Amygdala (tissue), 56 donors: ENCODE results near the gene AGFG2.
"Not testable (repeated sequence)": the region's sequence is repeated elsewhere in the genome, so short reads cannot be mapped to it uniquely, and the experiment has no call there.

Source experiments
- DNase-seq, 56 donors: peaks; one replicate each; lab custom pipeline; 2025; lab: John Stamatoyannopoulos, UW

Gene AGFG2

GRCh38 chr7:100519580-100519979 is 19.4 kb upstream of the AGFG2 start:
- no peak for DNase-seq

GRCh38 chr7:100520138-100520537 is 18.9 kb upstream of the AGFG2 start:
- no peak for DNase-seq

- no peak for DNase-seq
Observed at GRCh38 chr7:100521076-100521475, 17.9 kb upstream of the AGFG2 start.

DNA sequence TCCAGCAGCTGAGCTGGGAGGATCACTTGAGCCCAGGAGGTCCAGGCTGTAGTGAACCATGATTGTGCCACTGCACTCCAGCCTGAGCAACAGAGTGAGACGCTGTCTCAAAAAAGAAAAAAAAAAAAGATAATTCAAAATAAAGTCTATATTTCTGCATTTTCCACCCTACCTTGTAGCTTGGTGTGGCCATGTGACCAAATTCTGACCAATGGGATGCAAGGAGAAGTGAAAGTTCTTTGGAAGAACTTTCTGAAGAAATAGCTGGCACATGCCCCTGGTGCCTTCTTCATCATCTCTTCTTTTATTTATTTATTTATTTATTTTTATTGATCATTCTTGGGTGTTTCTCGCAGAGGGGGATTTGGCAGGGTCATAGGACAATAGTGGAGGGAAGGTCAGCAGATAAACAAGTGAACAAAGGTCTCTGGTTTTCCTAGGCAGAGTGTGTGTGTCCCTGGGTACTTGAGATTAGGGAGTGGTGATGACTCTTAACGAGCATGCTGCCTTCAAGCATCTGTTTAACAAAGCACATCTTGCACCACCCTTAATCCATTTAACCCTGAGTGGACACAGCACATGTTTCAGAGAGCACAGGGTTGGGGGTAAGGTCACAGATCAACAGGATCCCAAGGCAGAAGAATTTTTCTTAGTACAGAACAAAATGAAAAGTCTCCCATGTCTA is 17.0 kb upstream of the AGFG2 start:
- not testable (repeated sequence) for DNase-seq

GRCh38 chr7:100523192-100523591 is 15.8 kb upstream of the AGFG2 start:
- DNase-seq, result not testable (repeated sequence)

GRCh38 chr7:100528108-100528866 is 10.7 kb upstream of the AGFG2 start:
- not testable (repeated sequence) for DNase-seq

GRCh38 chr7:100532165-100533022 is 6.6 kb upstream of the AGFG2 start:
- no peak for DNase-seq

DNA sequence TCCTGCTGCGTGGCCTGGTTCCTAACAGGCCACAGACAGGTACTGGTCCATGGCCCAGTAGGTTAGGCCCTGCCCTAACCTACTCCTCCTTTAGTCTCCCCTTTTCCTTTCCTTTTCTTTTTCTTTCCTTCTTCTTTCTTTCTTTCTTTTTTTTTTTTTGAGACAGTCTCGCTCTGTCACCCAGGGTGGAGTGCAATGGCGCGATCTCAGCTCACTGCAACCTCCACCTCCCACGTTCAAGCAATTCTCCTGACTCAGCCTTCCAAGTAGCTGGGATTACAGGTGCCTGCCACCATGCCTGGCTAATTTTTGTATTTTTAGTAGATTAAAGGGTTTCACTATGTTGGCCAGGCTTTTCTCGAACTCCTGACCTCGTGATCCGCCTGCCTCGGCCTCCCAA is 3.0 kb upstream of the AGFG2 start:
- not testable (repeated sequence) for DNase-seq

DNA sequence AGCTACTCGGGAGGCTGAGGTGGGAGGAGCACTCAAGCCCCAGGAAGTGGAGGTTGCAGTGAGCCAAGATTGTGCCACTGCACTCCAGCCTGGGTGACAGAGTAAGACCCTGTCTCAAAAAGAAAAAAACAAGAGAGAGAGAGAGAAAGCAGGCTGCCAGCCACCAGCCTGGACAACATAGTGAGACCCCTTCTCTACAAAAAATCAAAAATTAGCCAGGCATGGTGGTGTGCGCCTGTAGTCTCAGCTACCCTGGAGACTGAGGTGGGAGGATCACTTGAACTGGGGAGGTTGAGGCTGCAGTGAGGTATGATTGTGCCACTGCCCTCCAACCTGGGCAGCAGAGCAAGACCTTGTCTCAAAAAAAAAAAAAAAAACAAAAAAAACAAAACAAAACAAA is 2.3 kb upstream of the AGFG2 start:
- not testable (repeated sequence) for DNase-seq

- no peak for DNase-seq
Observed at GRCh38 chr7:100538348-100538653, 702 bp upstream of the AGFG2 start.

DNA sequence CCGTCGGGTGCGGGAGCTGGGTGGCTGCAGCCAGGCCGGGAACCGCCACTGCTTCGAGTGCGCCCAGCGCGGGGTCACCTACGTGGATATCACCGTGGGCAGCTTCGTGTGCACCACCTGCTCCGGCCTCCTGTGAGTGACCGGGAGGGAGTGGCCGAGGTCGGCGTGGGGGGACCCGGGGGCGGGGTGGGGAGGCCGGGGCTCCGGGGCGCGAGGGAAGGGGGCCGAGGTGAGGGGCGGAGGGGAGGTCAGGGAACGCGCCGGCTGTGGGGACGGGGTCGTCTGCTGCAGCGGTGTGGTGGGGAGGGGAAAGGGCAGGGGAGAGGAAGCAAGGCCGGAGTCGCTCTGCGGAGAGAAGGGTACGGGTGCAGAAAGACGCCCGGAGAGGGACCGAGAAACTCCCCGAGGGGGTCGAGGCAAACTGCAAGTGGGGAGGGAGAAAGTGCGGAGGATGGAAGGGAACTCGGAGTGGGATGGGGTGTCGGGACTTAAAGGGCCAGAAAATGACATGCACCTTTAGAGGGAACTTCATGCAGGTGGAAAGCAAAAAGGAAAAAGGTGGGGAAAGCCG is 518 bp downstream of the AGFG2 start:
- peak in 1 of 56 donors; percentile 41 for DNase-seq

- no peak for DNase-seq
Observed at GRCh38 chr7:100540073-100540723, 1.2 kb downstream of the AGFG2 start.

DNA sequence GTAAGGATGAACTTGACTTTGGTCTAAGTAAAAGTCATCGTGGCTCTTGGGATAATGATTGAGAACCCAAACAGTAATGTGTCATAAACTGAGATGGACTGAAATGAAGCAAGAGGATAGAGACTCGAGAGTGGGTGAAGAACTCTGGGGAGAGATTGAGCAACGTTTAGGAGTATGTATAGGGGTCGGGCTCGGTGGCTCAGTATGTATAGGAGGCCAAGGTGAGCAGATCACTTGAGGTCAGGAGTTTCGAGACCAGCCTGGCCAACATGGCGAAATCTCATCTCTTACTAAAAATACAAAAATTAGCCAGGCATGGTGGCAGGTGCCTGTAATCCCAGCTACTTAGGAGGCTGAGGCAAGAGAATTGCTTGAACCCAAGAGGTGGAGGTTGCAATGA is 2.3 kb downstream of the AGFG2 start:
- not testable (repeated sequence) for DNase-seq

- DNase-seq, result no peak
Observed at GRCh38 chr7:100543586-100543985, 4.6 kb downstream of the AGFG2 start.

DNA sequence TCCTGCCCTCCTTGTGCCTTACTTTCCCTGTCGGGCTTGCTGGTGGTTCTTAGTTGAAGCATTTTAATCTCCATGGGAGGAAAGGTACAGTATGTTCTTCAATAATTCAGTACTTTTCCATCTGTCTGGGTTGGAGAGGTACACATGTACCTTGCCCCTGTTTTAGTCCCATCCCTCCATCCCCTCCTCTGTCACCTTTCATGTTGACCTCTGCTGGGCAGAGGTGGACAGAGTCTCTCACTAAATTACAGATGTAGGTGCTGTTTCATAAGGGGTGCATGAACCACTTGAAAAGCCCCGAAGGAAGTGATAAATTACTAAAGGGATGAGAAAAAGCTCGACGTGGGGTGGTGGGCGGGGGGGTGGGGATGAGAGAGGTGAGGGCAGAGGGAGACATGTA is 5.4 kb downstream of the AGFG2 start:
- DNase-seq, result no peak

DNA sequence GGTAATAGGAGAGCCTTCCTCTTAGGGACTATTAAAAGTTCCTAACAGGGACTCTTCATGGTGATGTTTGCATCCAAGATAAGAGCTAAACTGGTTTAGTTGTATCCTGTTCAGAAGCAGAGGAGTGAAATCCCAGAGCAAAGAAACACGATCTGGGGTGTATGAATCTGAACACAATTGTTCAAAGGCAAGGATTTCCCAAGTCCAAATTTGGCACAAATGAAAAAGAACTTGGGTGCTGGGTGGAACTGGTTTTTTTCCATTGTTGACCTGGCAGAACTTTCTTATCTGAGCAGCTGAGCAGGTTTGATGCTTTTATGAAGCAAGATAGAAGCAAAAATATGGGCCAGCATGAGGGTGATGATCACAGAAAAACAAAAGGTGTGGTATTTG is 6.0 kb downstream of the AGFG2 start:
- DNase-seq, result no peak

DNA sequence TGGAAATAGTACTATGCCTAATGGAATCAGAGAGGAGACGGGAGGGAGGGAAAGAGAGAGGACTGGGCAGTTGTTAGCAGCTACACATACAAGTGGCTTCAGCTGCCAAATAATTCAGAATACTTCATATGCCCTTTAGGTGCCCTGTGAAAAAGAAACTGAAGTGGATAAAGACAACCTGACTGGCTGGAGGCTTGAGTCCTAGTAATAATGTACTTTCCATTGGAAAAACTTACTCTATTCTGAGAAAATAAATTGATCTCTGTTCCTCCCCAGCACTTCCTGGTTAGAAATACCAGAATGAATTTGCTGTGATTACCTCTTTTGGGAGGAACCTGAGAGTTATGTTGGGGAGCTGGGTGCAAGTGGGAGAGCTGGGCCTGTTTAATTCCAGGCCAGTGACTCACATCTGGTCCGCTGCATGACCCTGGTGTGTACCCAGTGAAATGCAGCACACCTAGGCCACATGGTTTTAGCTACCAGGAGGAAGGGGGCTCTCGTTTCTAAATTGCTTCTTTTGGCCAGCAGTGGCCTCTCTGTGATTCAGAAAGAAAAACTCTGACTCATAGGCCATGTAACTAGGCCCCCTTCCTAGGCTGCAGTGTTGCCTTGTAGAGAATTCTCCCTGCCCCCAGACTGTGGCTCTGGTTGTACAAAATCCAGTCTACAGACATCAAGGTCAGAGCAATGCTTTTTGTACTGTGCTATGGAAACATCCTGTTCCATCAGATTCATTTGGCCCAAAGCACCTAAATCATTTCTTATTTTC is 6.5 kb downstream of the AGFG2 start:
- DNase-seq, result peak in 12 of 56 donors; percentile 9 to 43 (median 19)

DNA sequence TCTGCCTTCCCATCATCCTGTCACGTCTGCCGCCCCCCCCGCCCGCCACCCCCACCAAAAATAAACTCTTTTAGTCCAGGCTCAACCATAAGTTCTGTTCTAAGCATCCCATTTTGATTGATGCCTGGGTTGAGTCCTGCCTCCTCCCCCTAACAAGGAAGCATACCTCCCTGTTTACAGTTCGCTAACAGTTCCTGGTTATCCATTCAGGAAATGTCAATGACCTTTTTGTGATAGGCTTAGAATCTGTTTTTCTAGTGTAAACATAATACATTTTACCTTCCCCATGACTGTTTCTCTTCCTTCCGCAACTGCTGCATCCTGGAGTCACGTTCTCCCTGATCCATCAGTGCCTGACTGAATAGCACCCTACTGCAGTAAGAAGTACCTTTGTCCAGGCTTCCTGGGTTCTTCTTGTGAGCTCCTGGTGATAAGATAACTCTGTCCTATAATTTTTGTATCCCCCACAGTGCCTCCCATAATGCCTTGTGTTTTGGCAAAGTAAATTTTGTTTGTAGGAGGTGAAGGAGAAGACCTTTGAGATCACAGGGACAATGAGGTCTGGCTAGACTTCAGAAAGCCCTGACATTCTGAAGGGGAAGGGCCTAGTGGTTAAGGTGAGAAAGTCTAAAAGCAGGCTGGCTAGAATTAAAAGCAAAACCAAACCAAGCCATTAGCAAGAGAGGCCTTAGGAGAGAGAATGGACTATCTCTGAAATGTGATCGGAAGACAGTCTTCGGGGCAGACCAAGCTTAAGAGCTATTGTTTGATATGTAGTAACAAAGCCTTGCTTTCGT is 7.3 kb downstream of the AGFG2 start:
- DNase-seq, result no peak
